Caco-2 (cell line): ENCODE results near the gene MEIOC. TPM values are rescaled to one million over a fixed set of nuclear protein-coding genes. Genes with fewer than 3 reads are reported as not detected.

ENCODE experiments used
- BruUV-seq: library from RNA; stranded (reverse); fragments of 400-500 nt; replicated peaks from 2 replicates; lab custom pipeline; 2021; lab: Mats Ljungman, UMichigan
- CTCF ChIA-PET: fragments of 300-600 bp; sonication (Branson Sonifier 250); formaldehyde crosslinking; loops from one replicate; lab custom pipeline; 2022; ENCODE audit warnings: antibody characterized with exemption; lab: Charles Lee
- POLR2A ChIA-PET: fragments of 300-600 bp; sonication (Branson Sonifier 250); formaldehyde crosslinking; loops from one replicate; lab custom pipeline; 2022; ENCODE audit warnings: antibody characterized with exemption; lab: Charles Lee
- DNase-seq, 2 experiments: peaks; one replicate each; pipeline versions ENCODE4 v3.0.0 to v3.0.0-alpha.2; 2020 to 2022
- H3K27me3 ChIP-seq: replicated peaks from 2 replicates; pipeline ENCODE4 v1.6.0; 2011; ENCODE audit warnings: low read length; ENCODE audit not compliant: control insufficient read depth, insufficient read depth
- H3K36me3 ChIP-seq: 2 replicates; pipeline ENCODE4 v1.5.1; 2011; ENCODE audit warnings: low read length; ENCODE audit not compliant: control insufficient read depth, insufficient read depth
- H3K4me1 ChIP-seq: fragments of 250-450 bp; sonication (Bioruptor Pico); 2 replicates; pipeline ENCODE4 v1.5.1; 2020; ENCODE audit warnings: mild to moderate bottlenecking
- H3K4me3 ChIP-seq: 2 replicates; pipeline ENCODE4 v1.5.1; 2011; ENCODE audit warnings: low read depth, mild to moderate bottlenecking, control low read depth, low read length
- H3K9me3 ChIP-seq: fragments of 250-450 bp; sonication (Bioruptor Pico); 2 replicates; pipeline ENCODE4 v1.5.1; 2020; ENCODE audit warnings: mild to moderate bottlenecking, moderate library complexity
- H3K27ac Mint-ChIP-seq: one replicate; pipeline ENCODE4 v1.8.0; 2022; ENCODE audit warnings: mixed read lengths; ENCODE audit not compliant: unreplicated experiment
- H3K27me3 Mint-ChIP-seq: one replicate; pipeline ENCODE4 v1.8.0; 2022; ENCODE audit warnings: mixed read lengths; ENCODE audit not compliant: insufficient read depth, unreplicated experiment
- H3K36me3 Mint-ChIP-seq: one replicate; pipeline ENCODE4 v1.8.0; 2022; ENCODE audit warnings: mild to moderate bottlenecking, mixed read lengths; ENCODE audit not compliant: insufficient read depth, unreplicated experiment
- H3K4me1 Mint-ChIP-seq: one replicate; pipeline ENCODE4 v1.8.0; 2022; ENCODE audit warnings: low read depth, mixed read lengths; ENCODE audit not compliant: unreplicated experiment
- H3K4me3 Mint-ChIP-seq: one replicate; pipeline ENCODE4 v1.8.0; 2022; ENCODE audit warnings: mild to moderate bottlenecking, moderate library complexity, mixed read lengths; ENCODE audit not compliant: unreplicated experiment
- H3K9me3 Mint-ChIP-seq: one replicate; pipeline ENCODE4 v1.8.0; 2022; ENCODE audit warnings: mixed read lengths; ENCODE audit not compliant: unreplicated experiment
- intact Hi-C: fragments of 100-400 bp; cut with micrococcal nuclease; formaldehyde crosslinking; loops from one replicate; pipeline ENCODE4 v1.10.0; 2022; ENCODE audit not compliant: unreplicated experiment
- total RNA-seq: library from RNA; stranded (reverse); gene quantifications from 2 replicates; pipeline ENCODE4 v1.2.3, GENCODE V29; 2022
- TF ChIP-seq, protein P1 (sequence below), 2 experiments: fragments of 200-600 bp in 1 of 2; IDR thresholded peaks; 1 replicate in 1 of 2; 2 replicates in 1 of 2; pipeline versions ENCODE4 v1.5.1 to v1.8.0; 2011 to 2022; ENCODE audit warnings: antibody characterized with exemption in 1 of 2, control low read depth in 1 of 2, inconsistent platforms in 1 of 2, low read depth in 1 of 2, low read length in 1 of 2, mild to moderate bottlenecking in 1 of 2, moderate library complexity in 1 of 2; ENCODE audit not compliant: insufficient read depth in 1 of 2, severe bottlenecking in 1 of 2, unreplicated experiment in 1 of 2

MEIOC gene
- total RNA-seq, 1 experiment from 2014 or later = not detected

DNA sequence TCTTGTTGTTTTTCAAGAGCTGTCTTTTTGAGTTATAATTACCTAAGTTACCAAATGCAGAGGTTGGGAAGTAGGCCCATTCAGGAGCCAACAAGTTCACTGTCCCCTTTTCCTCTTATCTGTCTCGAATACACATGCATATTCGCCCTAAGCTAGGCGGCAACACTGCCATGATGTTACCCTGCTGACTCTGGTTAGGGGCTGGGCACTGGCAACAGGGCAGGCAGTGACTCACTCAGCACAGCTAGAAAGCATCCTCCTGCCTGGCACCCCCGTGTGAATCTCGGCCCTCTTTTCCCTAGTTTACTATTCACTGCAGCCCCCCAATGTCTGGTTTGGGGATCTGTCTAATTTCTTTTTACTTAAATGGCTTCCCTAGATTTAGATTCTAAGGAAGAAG, 66.0 kb downstream of the MEIOC start:
- ChIA-PET POLR2A (no interaction called here), CTCF (no interaction called here)
- H3K4me3 ChIP-seq = no peak overlapping the region
- no peak overlapping the region for H3K4me3 Mint-ChIP-seq
- H3K36me3 ChIP-seq = no peaks in the 10 kb centered on the region
- H3K36me3 Mint-ChIP-seq = peaks cover 59% of the 10 kb centered on the region
- H3K27me3 ChIP-seq = no peaks in the 10 kb centered on the region
- no peaks in the 10 kb centered on the region for H3K9me3 ChIP-seq
- no peaks in the 10 kb centered on the region for H3K4me1 ChIP-seq
- H3K9me3 Mint-ChIP-seq = no peaks in the 10 kb centered on the region
- intact Hi-C loops = no loop called here
- no peaks in the 10 kb centered on the region for H3K4me1 Mint-ChIP-seq
- no peaks in the 10 kb centered on the region for H3K27me3 Mint-ChIP-seq
- no peak overlapping the region for H3K27ac Mint-ChIP-seq
- no peak for DNase-seq
- no TSS peak for BruUV-seq
- TF ChIP-seq, protein P1, sequence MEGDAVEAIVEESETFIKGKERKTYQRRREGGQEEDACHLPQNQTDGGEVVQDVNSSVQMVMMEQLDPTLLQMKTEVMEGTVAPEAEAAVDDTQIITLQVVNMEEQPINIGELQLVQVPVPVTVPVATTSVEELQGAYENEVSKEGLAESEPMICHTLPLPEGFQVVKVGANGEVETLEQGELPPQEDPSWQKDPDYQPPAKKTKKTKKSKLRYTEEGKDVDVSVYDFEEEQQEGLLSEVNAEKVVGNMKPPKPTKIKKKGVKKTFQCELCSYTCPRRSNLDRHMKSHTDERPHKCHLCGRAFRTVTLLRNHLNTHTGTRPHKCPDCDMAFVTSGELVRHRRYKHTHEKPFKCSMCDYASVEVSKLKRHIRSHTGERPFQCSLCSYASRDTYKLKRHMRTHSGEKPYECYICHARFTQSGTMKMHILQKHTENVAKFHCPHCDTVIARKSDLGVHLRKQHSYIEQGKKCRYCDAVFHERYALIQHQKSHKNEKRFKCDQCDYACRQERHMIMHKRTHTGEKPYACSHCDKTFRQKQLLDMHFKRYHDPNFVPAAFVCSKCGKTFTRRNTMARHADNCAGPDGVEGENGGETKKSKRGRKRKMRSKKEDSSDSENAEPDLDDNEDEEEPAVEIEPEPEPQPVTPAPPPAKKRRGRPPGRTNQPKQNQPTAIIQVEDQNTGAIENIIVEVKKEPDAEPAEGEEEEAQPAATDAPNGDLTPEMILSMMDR (IDR thresholded peaks at IDR 0.05; ENCODE audit: insufficient read depth in 1 of 2, low read depth in 1 of 2, low read length in 1 of 2, severe bottlenecking in 1 of 2, unreplicated experiment in 1 of 2) = no peak

Other genes starting within 250 kb of the MEIOC start
- gene GPATCH8, start 153.1 kb upstream of the MEIOC start, total RNA-seq = 53.4 and 55.5 TPM in 2 replicates
- 36.4 and 39.5 TPM in 2 replicates for gene FZD2, start 99.0 kb upstream of the MEIOC start, total RNA-seq
- 54.3 and 54.8 TPM in 2 replicates for gene CCDC43, start 33.3 kb downstream of the MEIOC start, total RNA-seq
- 31.8 and 34.2 TPM in 2 replicates for gene DBF4B, start 52.2 kb downstream of the MEIOC start, total RNA-seq
- gene ADAM11, start 102.5 kb downstream of the MEIOC start, total RNA-seq = 1.9 and 2.3 TPM in 2 replicates
- gene GJC1, start 173.8 kb downstream of the MEIOC start, total RNA-seq = 33.5 and 34.6 TPM in 2 replicates
- gene HIGD1B, start 191.4 kb downstream of the MEIOC start, total RNA-seq = not detected in 2 replicates
- 175 and 186 TPM in 2 replicates for gene EFTUD2, start 243.0 kb downstream of the MEIOC start, total RNA-seq